PC-9 (cell line): ENCODE data around the gene BBX. TPM values are rescaled to one million over a fixed set of nuclear protein-coding genes. Genes with fewer than 3 reads are reported as not detected.

Source experiments
- BruUV-seq: library from RNA; stranded (reverse); fragments of 400-500 nt; replicated peaks from 2 replicates; lab custom pipeline; 2021; lab: Mats Ljungman, UMichigan
- CTCF ChIA-PET: fragments of 300-600 bp; sonication (Branson Sonifier 250); formaldehyde crosslinking; loops from one replicate; lab custom pipeline; 2022; ENCODE audit warnings: antibody characterized with exemption; lab: Charles Lee
- POLR2A ChIA-PET: fragments of 300-600 bp; sonication (Branson Sonifier 250); formaldehyde crosslinking; loops from one replicate; lab custom pipeline; 2022; ENCODE audit warnings: antibody characterized with exemption; ENCODE audit not compliant: unreplicated experiment; lab: Charles Lee
- DNase-seq, 2 experiments: peaks; one replicate each; pipeline versions ENCODE4 v3.0.0 to v3.0.0-alpha.2; 2015 to 2022; ENCODE audit warnings: mixed read lengths in 1 of 2
- H2AFZ ChIP-seq: fragments of 200-600 bp; sonication (generic); 2 replicates; pipeline ENCODE4 v1.8.1; 2017; ENCODE audit warnings: antibody characterized with exemption
- H3F3A ChIP-seq: fragments of 200-600 bp; sonication (generic); 2 replicates; pipeline ENCODE4 v1.8.1; 2017; ENCODE audit warnings: antibody characterized with exemption, mild to moderate bottlenecking, low read depth; ENCODE audit not compliant: insufficient read depth
- H3K27ac ChIP-seq: fragments of 200-600 bp; sonication (generic); 2 replicates; pipeline ENCODE4 v1.6.1; 2016; ENCODE audit warnings: mixed run types
- H3K27me3 ChIP-seq: fragments of 200-600 bp; sonication (generic); 2 replicates; pipeline ENCODE4 v1.6.1; 2016; ENCODE audit warnings: low read depth, mixed run types; ENCODE audit not compliant: insufficient read depth
- H3K36me3 ChIP-seq: fragments of 200-600 bp; sonication (generic); 2 replicates; pipeline ENCODE4 v1.6.1; 2016; ENCODE audit warnings: low read depth, mixed run types
- H3K4me1 ChIP-seq: fragments of 200-600 bp; sonication (generic); replicated peaks from 2 replicates; pipeline ENCODE4 v1.6.1; 2016; ENCODE audit warnings: mixed run types; ENCODE audit not compliant: insufficient read depth
- H3K4me2 ChIP-seq: fragments of 200-600 bp; sonication (generic); 2 replicates; pipeline ENCODE4 v1.6.1; 2017; ENCODE audit warnings: mixed run types
- H3K4me3 ChIP-seq: fragments of 200-600 bp; sonication (generic); 2 replicates; pipeline ENCODE4 v1.6.1; 2016; ENCODE audit warnings: mixed run types
- H3K79me2 ChIP-seq: fragments of 200-600 bp; sonication (generic); 2 replicates; pipeline ENCODE4 v1.6.1; 2017; ENCODE audit warnings: low read depth, mixed run types
- H3K9me2 ChIP-seq: fragments of 200-600 bp; sonication (generic); 2 replicates; pipeline ENCODE4 v1.8.1; 2017; ENCODE audit warnings: mild to moderate bottlenecking; ENCODE audit not compliant: insufficient read depth
- H3K9me3 ChIP-seq: fragments of 200-600 bp; sonication (generic); 2 replicates; pipeline ENCODE4 v1.8.1; 2016; ENCODE audit warnings: low read depth; ENCODE audit not compliant: insufficient read depth
- H4K20me1 ChIP-seq: fragments of 200-600 bp; sonication (generic); 2 replicates; pipeline ENCODE4 v1.8.1; 2017; ENCODE audit not compliant: insufficient read depth
- EZH2 ChIP-seq: fragments of 200-600 bp; sonication (generic); IDR thresholded peaks from 2 replicates; pipeline ENCODE4 v1.8.0; 2017; ENCODE audit warnings: antibody characterized with exemption, low read depth
- intact Hi-C: fragments of 100-400 bp; cut with micrococcal nuclease; formaldehyde crosslinking; loops from one replicate; pipeline ENCODE4 v1.10.0; 2022; ENCODE audit not compliant: unreplicated experiment
- total RNA-seq: library from RNA; stranded (reverse); gene quantifications from 2 replicates; pipeline ENCODE4 v1.2.3, GENCODE V29; 2021
- TF ChIP-seq, protein P1 (sequence below): fragments of 200-600 bp; sonication (generic); conservative IDR thresholded peaks from 2 replicates; pipeline ENCODE4 v1.6.1; 2017; ENCODE audit warnings: mixed run types, antibody characterized with exemption, mild to moderate bottlenecking, moderate library complexity

BBX gene
- total RNA-seq, 1 experiment from 2014 or later: 91.7 TPM

- intact Hi-C loops: loop anchor here (10.0 kb wide), 2 partner anchors 180 to 350 kb away; no protein-coding TSS in a partner anchor
Measured at GRCh38 chr3:107574650-107575049, 51.9 kb downstream of the BBX start.

DNA sequence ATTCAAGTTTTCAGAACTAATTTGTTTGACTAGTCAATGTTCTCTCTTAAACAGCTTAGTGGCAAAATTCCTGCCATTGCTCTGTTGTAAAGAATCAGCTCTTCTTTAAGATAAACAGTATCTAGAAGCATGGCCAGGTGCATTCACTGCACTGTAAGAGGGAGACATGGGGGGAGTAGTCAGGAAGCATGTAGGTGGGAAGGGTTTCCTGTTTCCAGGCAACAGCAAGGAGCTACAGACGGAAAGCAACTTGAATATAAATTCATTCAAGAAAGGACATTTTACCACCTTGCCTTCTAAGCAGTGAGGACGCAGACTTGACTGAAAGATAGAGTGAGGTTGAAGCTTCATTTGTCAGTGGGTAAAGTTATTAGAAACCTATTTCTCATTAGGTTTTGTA lies 55.3 kb downstream of the BBX start:
- intact Hi-C loops: loop anchor here (10.0 kb wide), 2 partner anchors 177 to 347 kb away; no protein-coding TSS in a partner anchor
- no TSS peak for BruUV-seq

More at GRCh38 chr3:107574650-107575049, 51.9 kb downstream of the BBX start:
- Histone ChIP-seq H3K9me3 (no peaks in the 10 kb centered on the region), H3K79me2 (0 out of 2 replicates have a peak, but pooled peaks cover 5% of the 10 kb centered on the region), H3K4me1 (no peaks in the 10 kb centered on the region), H3K9me2 (no peaks in the 10 kb centered on the region), H2AFZ (no peak overlapping the region), H4K20me1 (peaks cover 4% of the 10 kb centered on the region; the same call in 1 of the 2 replicates), H3K4me3 (no peak overlapping the region), H3K36me3 (no peaks in the 10 kb centered on the region), H3K4me2 (no peak overlapping the region), H3K27ac (no peak overlapping the region), H3K27me3 (no peaks in the 10 kb centered on the region), H3F3A (no peaks in the 10 kb centered on the region; the same call in 1 of the 2 replicates)
- ChIA-PET CTCF (interaction anchor here (0.6 kb wide), 1 partner anchor 354 kb away, joined by 3 read pairs; no protein-coding TSS in a partner anchor), POLR2A (interaction anchor here (0.6 to 0.7 kb wide), 2 partner anchors 34 to 354 kb away, joined by 3 to 4 read pairs; no protein-coding TSS in a partner anchor)
- no peak for TF ChIP-seq EZH2
- TF ChIP-seq, protein P1, sequence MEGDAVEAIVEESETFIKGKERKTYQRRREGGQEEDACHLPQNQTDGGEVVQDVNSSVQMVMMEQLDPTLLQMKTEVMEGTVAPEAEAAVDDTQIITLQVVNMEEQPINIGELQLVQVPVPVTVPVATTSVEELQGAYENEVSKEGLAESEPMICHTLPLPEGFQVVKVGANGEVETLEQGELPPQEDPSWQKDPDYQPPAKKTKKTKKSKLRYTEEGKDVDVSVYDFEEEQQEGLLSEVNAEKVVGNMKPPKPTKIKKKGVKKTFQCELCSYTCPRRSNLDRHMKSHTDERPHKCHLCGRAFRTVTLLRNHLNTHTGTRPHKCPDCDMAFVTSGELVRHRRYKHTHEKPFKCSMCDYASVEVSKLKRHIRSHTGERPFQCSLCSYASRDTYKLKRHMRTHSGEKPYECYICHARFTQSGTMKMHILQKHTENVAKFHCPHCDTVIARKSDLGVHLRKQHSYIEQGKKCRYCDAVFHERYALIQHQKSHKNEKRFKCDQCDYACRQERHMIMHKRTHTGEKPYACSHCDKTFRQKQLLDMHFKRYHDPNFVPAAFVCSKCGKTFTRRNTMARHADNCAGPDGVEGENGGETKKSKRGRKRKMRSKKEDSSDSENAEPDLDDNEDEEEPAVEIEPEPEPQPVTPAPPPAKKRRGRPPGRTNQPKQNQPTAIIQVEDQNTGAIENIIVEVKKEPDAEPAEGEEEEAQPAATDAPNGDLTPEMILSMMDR: peak; percentile 81
- BruUV-seq: no TSS peak
- no peak for DNase-seq

GRCh38 chr3:107578523-107578922 lies 55.8 kb downstream of the BBX start:
- CTCF ChIA-PET: no interaction called here
- no peak overlapping the region for H3K4me3 ChIP-seq

More for the DNA sequence above, 55.3 kb downstream of the BBX start:
- Histone ChIP-seq H3K9me2 (no peaks in the 10 kb centered on the region), H3K36me3 (no peaks in the 10 kb centered on the region), H3F3A (no peaks in the 10 kb centered on the region; the same call in 1 of the 2 replicates), H3K4me1 (no peaks in the 10 kb centered on the region), H3K4me3 (no peak overlapping the region), H3K27ac (no peak overlapping the region), H3K9me3 (no peaks in the 10 kb centered on the region), H3K27me3 (no peaks in the 10 kb centered on the region), H3K79me2 (0 out of 2 replicates have a peak, but pooled peaks cover 5% of the 10 kb centered on the region), H3K4me2 (no peak overlapping the region), H4K20me1 (peaks cover 8% of the 10 kb centered on the region), H2AFZ (no peak overlapping the region)
- DNase-seq: no peak
- ChIA-PET CTCF (no interaction called here), POLR2A (no interaction called here)
- TF ChIP-seq, protein P1: no peak
- no peak for TF ChIP-seq EZH2

More at GRCh38 chr3:107578523-107578922, 55.8 kb downstream of the BBX start:
- TF ChIP-seq, protein P1: no peak
- no peak for TF ChIP-seq EZH2
- Histone ChIP-seq H2AFZ (no peak overlapping the region), H3K9me2 (no peaks in the 10 kb centered on the region), H3K27me3 (no peaks in the 10 kb centered on the region), H4K20me1 (peaks cover 12% of the 10 kb centered on the region), H3K79me2 (0 out of 2 replicates have a peak, but pooled peaks cover 5% of the 10 kb centered on the region), H3K4me2 (no peak overlapping the region), H3K9me3 (no peaks in the 10 kb centered on the region; the same call in 1 of the 2 replicates), H3K36me3 (no peaks in the 10 kb centered on the region), H3K27ac (no peak overlapping the region), H3K4me1 (no peaks in the 10 kb centered on the region), H3F3A (no peaks in the 10 kb centered on the region; the same call in 1 of the 2 replicates)
- no TSS peak for BruUV-seq
- intact Hi-C loops: loop anchor here (10.0 kb wide), 2 partner anchors 176 to 346 kb away; no protein-coding TSS in a partner anchor
- POLR2A ChIA-PET: no interaction called here
- no peak for DNase-seq
